G401.6 (cell line): ENCODE measurements around the gene SMIM22.

Source experiments
- FAIRE-seq: peaks from 2 replicates; lab custom pipeline; 2012; peaks lifted over from hg19 to GRCh38; lab: Jason Lieb, UNC

Gene SMIM22

GRCh38 chr16:4825196-4825595, 30.0 kb downstream of the SMIM22 start:
- FAIRE-seq: no peak

DNA sequence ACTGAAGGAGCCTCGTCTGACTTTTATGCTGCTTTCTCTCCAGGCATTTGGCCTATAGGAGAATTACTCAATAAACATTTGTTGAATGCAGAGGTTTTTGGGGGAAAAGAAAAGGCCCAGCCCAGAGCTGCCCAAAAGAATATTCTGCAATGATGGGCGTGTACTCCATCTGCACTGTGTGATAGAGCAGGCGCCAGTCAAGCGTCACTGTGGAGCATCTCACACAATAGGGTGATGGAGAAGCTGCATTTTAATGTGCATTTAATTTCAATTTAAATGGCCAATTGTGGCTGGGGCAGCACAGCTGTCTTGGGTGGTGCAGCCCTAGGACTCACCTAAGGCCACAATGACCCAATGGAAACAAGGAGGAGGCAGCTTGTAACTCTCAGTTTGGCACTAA, 31.4 kb downstream of the SMIM22 start:
- no peak for FAIRE-seq

DNA sequence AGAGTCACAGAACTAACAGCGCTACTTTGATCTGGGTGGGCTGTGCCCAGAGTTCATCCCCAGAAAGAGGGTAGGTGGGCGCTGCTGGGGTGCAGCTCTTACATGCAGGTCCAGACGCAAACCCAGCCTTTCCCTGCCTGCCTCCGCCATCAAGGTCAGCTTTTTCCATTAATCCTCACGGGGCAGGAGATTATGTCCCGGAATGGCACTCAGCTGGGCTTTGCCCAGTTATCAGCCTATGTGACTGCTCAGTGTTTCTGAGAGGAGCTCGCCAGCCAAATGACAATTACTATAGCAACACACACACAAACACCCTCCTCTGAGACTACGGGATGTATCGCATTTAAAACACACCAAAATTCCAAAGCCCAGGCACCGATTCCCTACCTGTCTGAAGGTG, 31.8 kb downstream of the SMIM22 start:
- FAIRE-seq: no peak

GRCh38 chr16:4828567-4829321, 33.6 kb downstream of the SMIM22 start:
- no peak for FAIRE-seq

DNA sequence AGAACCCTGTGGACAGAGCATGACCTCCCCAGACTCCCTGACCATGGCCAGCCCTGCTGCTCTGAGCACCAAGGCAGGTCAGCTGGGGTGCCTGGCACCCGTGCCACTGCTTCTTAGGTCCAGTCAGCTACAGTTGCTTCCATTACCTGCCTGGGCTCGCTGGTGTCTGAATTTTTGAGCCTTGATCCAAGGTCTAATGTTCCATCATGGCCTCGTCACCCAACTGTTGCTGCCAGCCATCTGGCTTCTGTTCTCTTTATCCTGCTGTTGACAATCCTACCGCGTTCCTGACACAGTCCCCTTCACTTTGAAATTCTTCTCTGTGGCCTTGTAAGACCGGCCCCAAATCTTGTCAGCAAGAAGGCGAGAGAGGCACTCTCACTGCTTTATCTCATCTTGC, 35.2 kb downstream of the SMIM22 start:
- FAIRE-seq: no peak

GRCh38 chr16:4831616-4832015, 36.4 kb downstream of the SMIM22 start:
- no peak for FAIRE-seq

DNA sequence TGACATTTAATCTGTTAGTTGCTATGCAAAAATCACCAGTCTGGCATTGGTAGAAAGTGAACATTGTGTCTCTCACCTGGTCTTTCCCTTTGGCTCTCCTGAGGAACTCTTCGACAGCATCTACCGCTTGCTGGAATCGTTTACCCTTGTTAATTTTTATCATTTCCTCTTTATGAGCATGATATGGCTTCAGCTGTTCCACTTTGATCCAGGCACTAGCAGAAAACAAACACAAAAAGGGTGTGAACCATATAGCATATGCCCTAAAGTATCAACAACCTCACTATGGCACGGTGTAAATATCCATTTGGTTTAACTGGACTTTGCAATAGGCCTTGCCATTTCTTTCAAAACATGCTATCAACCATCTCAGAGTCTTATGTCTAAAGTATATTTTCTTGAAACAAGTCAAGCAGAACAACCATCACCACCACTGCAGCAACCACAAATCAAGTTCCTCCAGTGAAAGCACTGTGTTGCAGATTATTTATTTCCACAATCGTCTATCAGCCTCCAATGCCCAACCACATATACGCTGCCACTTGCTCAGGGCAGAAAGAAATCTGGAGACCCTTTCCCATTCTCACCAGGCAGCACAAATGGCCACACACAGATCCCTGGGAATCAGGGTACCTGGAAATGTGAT, 37.7 kb downstream of the SMIM22 start:
- no peak for FAIRE-seq

DNA sequence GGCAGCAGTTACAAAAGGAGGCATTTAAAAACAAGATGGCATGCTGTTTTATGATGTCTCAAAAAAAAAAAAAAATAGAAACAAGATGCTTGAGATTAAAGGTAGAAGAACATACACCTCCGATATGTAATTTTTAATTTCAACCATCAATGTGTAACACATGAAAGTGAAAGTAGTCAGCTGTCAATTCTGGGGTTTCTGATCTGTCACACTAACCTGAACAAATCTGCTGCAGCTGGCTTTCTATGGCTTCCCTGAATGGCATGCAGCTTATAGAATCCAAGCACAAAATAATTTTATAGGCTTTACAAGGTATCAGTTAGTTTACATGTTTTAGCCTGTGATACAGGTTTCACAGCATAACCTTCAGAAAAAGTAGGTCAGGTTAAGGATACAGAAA, 38.4 kb downstream of the SMIM22 start:
- no peak for FAIRE-seq

DNA sequence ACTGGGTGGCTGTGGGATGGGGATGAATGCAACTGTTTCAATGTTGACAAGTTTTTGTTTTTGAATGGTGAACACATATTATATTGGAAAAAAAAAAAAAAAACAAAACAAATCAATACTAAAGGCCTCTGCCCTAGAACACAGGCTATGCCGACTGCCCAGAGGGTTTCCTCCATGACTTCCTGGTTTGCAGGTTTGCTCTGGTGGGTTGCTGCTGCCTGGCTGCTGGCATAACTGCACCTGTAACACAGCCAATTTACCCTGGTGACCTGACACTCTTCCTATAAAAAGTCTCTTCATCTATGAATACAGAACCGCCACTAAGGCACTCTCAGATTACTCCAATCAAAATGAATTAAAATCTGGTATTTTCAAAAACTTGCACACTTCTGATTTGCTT, 41.6 kb downstream of the SMIM22 start:
- no peak for FAIRE-seq

GRCh38 chr16:4837733-4838501, 42.7 kb downstream of the SMIM22 start:
- no peak for FAIRE-seq

DNA sequence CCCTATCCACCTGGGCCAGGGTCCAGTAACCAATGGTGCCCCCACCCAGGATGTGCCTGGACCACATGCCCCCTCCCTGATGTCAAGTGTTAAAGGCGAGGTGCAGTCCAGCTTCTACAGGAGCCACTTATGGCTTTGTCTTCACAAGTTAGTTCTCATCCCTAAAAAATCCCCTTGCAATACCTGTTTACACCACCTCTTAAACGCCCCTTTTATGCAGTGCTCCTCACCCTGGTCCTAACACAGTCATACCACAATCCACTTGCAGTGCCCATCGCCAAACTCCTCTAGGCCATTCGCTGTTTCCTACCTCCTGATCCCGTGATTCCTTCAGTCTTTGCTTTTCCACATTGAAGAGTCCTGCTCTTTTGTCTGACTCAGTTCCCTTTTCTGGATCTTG, 44.8 kb downstream of the SMIM22 start:
- no peak for FAIRE-seq

- FAIRE-seq: no peak
These were observed 45.8 kb downstream of the SMIM22 start for GRCh38 chr16:4840984-4841383.
